Globus pallidus (tissue), 1 donor: ENCODE measurements around the gene ZNF138.
"Not testable (repeated sequence)": the region's sequence is repeated elsewhere in the genome, so short reads cannot be mapped to it uniquely, and the experiment has no call there.

Experiments used
- DNase-seq: peaks from one replicate; pipeline ENCODE4 v3.0.0-alpha.2; 2015; ENCODE audit warnings: low spot score

Gene ZNF138

GRCh38 chr7:64794171-64794844 lies at the start of gene ZNF138:
TSS of gene ZNF138 (plus strand) at chr7:64794428. CDS start at chr7:64794569, 141 bp downstream.
- DNase-seq: peak; percentile 97

- no peak for DNase-seq
Observed at GRCh38 chr7:64744680-64745079, 49.5 kb upstream of the ZNF138 start.

- no peak for DNase-seq
Observed at GRCh38 chr7:64747802-64748201, 46.4 kb upstream of the ZNF138 start.

- no peak for DNase-seq
Observed at GRCh38 chr7:64753032-64753431, 41.2 kb upstream of the ZNF138 start.

- no peak for DNase-seq
Observed at GRCh38 chr7:64755865-64756264, 38.4 kb upstream of the ZNF138 start.

- DNase-seq: no peak
Observed at GRCh38 chr7:64758151-64758550, 36.1 kb upstream of the ZNF138 start.

- no peak for DNase-seq
Observed at GRCh38 chr7:64768824-64769223, 25.4 kb upstream of the ZNF138 start.

GRCh38 chr7:64774204-64774842 lies 19.9 kb upstream of the ZNF138 start:
- no peak for DNase-seq

GRCh38 chr7:64775289-64775688 lies 18.9 kb upstream of the ZNF138 start:
- DNase-seq: no peak

- not testable (repeated sequence) for DNase-seq
Observed at GRCh38 chr7:64784842-64785241, 9.4 kb upstream of the ZNF138 start.

- DNase-seq: no peak
Observed at GRCh38 chr7:64787295-64787694, 6.9 kb upstream of the ZNF138 start.

GRCh38 chr7:64789241-64789640 lies 5.0 kb upstream of the ZNF138 start:
- not testable (repeated sequence) for DNase-seq

GRCh38 chr7:64793106-64793755 lies 997 bp upstream of the ZNF138 start:
- DNase-seq: no peak

- DNase-seq: no peak
Observed at GRCh38 chr7:64795176-64795575, 948 bp downstream of the ZNF138 start.

- not testable (repeated sequence) for DNase-seq
Observed at GRCh38 chr7:64799169-64799568, 4.9 kb downstream of the ZNF138 start.

GRCh38 chr7:64802699-64803098 lies 8.5 kb downstream of the ZNF138 start:
- peak; percentile 19 for DNase-seq

GRCh38 chr7:64807731-64808365 lies 13.6 kb downstream of the ZNF138 start:
- DNase-seq: no peak

GRCh38 chr7:64811767-64812166 lies 17.5 kb downstream of the ZNF138 start:
- no peak for DNase-seq

GRCh38 chr7:64830926-64831325 lies 36.7 kb downstream of the ZNF138 start:
- DNase-seq: no peak

- DNase-seq: no peak
Observed at GRCh38 chr7:64832136-64832535, 37.9 kb downstream of the ZNF138 start.

- no peak for DNase-seq
Observed at GRCh38 chr7:64834989-64835388, 40.8 kb downstream of the ZNF138 start.

- DNase-seq: not testable (repeated sequence)
Observed at GRCh38 chr7:64835856-64836255, 41.6 kb downstream of the ZNF138 start.

- DNase-seq: not testable (repeated sequence)
Observed at GRCh38 chr7:64838051-64838450, 43.8 kb downstream of the ZNF138 start.
